H1 (cell line): ENCODE results near the gene FAM120A.

Experiments
- BRCA1 ChIP-seq: IDR thresholded peaks from 2 replicates; pipeline ENCODE4 v1.6.1; 2012; ENCODE audit warnings: low read depth, low read length, improper control_type of control experiment
- CTCF ChIP-seq, 3 experiments: IDR thresholded peaks; 1 replicate in 2 of 3; 2 replicates in 1 of 3; pipeline versions ENCODE4 v1.5.1 to v1.6.1; 2011; ENCODE audit warnings: low read length in 3 of 3, mild to moderate bottlenecking in 3 of 3, inconsistent platforms in 2 of 3, low read depth in 1 of 3, moderate library complexity in 1 of 3; ENCODE audit not compliant: insufficient read depth in 1 of 3; ENCODE audit errors: control extremely low read depth in 1 of 3
- EZH2 ChIP-seq: fragments of 200-600 bp; sonication (generic); IDR thresholded peaks from 2 replicates; pipeline ENCODE4 v1.7.1; 2012; ENCODE audit warnings: low read depth, mild to moderate bottlenecking, moderate library complexity, low read length, inconsistent platforms; ENCODE audit not compliant: severe bottlenecking
- POLR2A ChIP-seq, 2 experiments: IDR thresholded peaks; 1 replicate in 1 of 2; 2 replicates in 1 of 2; pipeline ENCODE4 v1.6.1; 2011; ENCODE audit warnings: low read depth in 2 of 2, low read length in 2 of 2, mild to moderate bottlenecking in 2 of 2; ENCODE audit errors: control extremely low read depth in 1 of 2
- POLR2AphosphoS5 ChIP-seq: IDR thresholded peaks from 2 replicates; pipeline ENCODE4 v1.6.1; 2011; ENCODE audit warnings: low read depth, low read length

DNA sequence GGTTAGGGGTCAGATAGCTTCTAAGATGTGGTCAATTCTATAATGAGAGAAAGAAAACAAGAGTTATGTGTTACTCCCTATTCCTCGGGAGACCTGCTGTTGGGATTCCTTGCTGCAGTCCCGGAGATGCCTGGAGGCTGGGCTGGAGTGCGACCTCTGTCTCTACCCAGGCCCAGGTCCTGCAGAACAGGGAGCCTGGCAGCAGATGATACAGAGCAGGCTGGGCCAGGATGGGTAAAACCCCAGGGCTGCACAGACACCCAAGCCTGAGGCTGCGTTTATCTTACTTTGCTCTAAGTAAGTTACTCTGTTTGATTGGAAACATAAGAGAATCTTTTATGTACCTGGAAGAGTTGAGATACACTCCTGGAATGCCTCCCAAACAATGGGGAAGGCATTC lies 28.8 kb downstream of the FAM120A start:
- TF ChIP-seq POLR2A (IDR thresholded peaks at IDR 0.05; ENCODE audit: control extremely low read depth in 1 of 2, low read depth in 2 of 2, low read length in 2 of 2) (no peak), EZH2 (no peak), CTCF (IDR thresholded peaks at IDR 0.05; ENCODE audit: control extremely low read depth in 1 of 3, insufficient read depth in 1 of 3, low read depth in 1 of 3, low read length in 3 of 3) (no peak), BRCA1 (no peak), POLR2AphosphoS5 (no peak)
